Keratinocyte (primary cell): Measurements from ENCODE around the gene ALDH1A3. TPM values are rescaled to one million over a fixed set of nuclear protein-coding genes. Genes with fewer than 3 reads are reported as not detected.

Experiments
- DNase-seq: peaks from one replicate; pipeline ENCODE4 v3.0.0-alpha.2; 2011; ENCODE audit warnings: low read depth, missing footprints, low spot score
- FAIRE-seq: peaks from 2 replicates; lab custom pipeline; 2011; peaks lifted over from hg19 to GRCh38; lab: Jason Lieb, UNC
- H2AFZ ChIP-seq: 2 replicates; pipeline ENCODE4 v1.6.0; 2012; ENCODE audit warnings: low read length, control low read depth, inconsistent platforms; ENCODE audit not compliant: control insufficient read depth
- H3K27ac ChIP-seq: 2 replicates; pipeline ENCODE4 v1.5.1; 2011; ENCODE audit warnings: low read length; ENCODE audit not compliant: control insufficient read depth, insufficient read depth
- H3K27me3 ChIP-seq: 3 replicates; pipeline ENCODE4 v1.6.0; 2011; ENCODE audit warnings: low read length; ENCODE audit not compliant: control insufficient read depth, insufficient read depth; ENCODE audit errors: extremely low read depth
- H3K36me3 ChIP-seq, 2 experiments: 2 replicates in 1 of 2; 3 replicates in 1 of 2; pipeline ENCODE4 v1.5.1; 2011; ENCODE audit warnings: low read length in 2 of 2, mild to moderate bottlenecking in 1 of 2; ENCODE audit not compliant: control insufficient read depth in 2 of 2, insufficient read depth in 2 of 2; ENCODE audit errors: extremely low read depth in 1 of 2
- H3K4me1 ChIP-seq: 3 replicates; pipeline ENCODE4 v1.5.1; 2011; ENCODE audit warnings: low read length; ENCODE audit not compliant: control insufficient read depth, insufficient read depth; ENCODE audit errors: extremely low read depth
- H3K4me2 ChIP-seq: 3 replicates; pipeline ENCODE4 v1.6.0; 2011; ENCODE audit warnings: low read depth, low read length; ENCODE audit not compliant: control insufficient read depth, insufficient read depth; ENCODE audit errors: extremely low read depth
- H3K4me3 ChIP-seq, 3 experiments: fragments of 200-600 bp in 1 of 3; sonication (generic) in 1 of 3; 2 replicates in 2 of 3; 3 replicates in 1 of 3; pipeline ENCODE4 v1.5.1; 2011 to 2016; ENCODE audit warnings: low read length in 3 of 3, mild to moderate bottlenecking in 3 of 3, control low read depth in 2 of 3, inconsistent platforms in 1 of 3, low read depth in 1 of 3, mixed read lengths in 1 of 3, mixed run types in 1 of 3, moderate library complexity in 1 of 3; ENCODE audit not compliant: control insufficient read depth in 2 of 3, insufficient read depth in 2 of 3; ENCODE audit errors: extremely low read depth in 1 of 3
- H3K79me2 ChIP-seq: 2 replicates; pipeline ENCODE4 v1.6.0; 2012; ENCODE audit warnings: low read length; ENCODE audit not compliant: control insufficient read depth, insufficient read depth
- H3K9ac ChIP-seq: 3 replicates; pipeline ENCODE4 v1.6.0; 2011; ENCODE audit warnings: low read length; ENCODE audit not compliant: control insufficient read depth, insufficient read depth; ENCODE audit errors: extremely low read depth
- H3K9me1 ChIP-seq: 3 replicates; pipeline ENCODE4 v1.6.0; 2011; ENCODE audit warnings: low read length; ENCODE audit not compliant: control insufficient read depth, insufficient read depth; ENCODE audit errors: extremely low read depth
- H3K9me3 ChIP-seq: 2 replicates; pipeline ENCODE4 v1.5.1; 2012; ENCODE audit warnings: low read depth, low read length; ENCODE audit not compliant: control insufficient read depth
- H4K20me1 ChIP-seq: 3 replicates; pipeline ENCODE4 v1.6.0; 2011; ENCODE audit warnings: low read length; ENCODE audit not compliant: control insufficient read depth, insufficient read depth; ENCODE audit errors: extremely low read depth
- CTCF ChIP-seq, 3 experiments: IDR thresholded peaks in 1 of 3; conservative IDR thresholded peaks in 1 of 3; optimal IDR thresholded peaks in 1 of 3; 2 replicates in 2 of 3; 3 replicates in 1 of 3; pipeline versions ENCODE3 to v1.5.1; 2011; ENCODE audit warnings: low read length in 3 of 3, mild to moderate bottlenecking in 3 of 3, moderate library complexity in 2 of 3, control low read depth in 1 of 3, inconsistent platforms in 1 of 3; ENCODE audit not compliant: insufficient read depth in 2 of 3; ENCODE audit errors: extremely low read depth in 1 of 3
- EZH2 ChIP-seq: IDR thresholded peaks from one replicate; pipeline ENCODE4 v1.6.1; 2012; ENCODE audit warnings: inconsistent platforms, mild to moderate bottlenecking, low read length, moderate library complexity
- dilution Hi-C: fragments of 300-500 bp; cut with MboI; formaldehyde crosslinking; loops from one replicate; pipeline ENCODE4 v1.7.0; 2020; ENCODE audit warnings: low sequenced_read_pairs; ENCODE audit not compliant: extremely low pct_ligation_motif_present
- polyA plus RNA-seq, 5 experiments: library from polyadenylated mRNA; depleted of rRNA in 3 of 5; stranded (reverse) in 3 of 5; stranded (forward) in 1 of 5; unstranded in 1 of 5; fragments of >200 nt; gene quantifications; 1 replicate in 1 of 5; 2 replicates in 3 of 5; 3 replicates in 1 of 5; pipeline versions ENCODE4 v1.2.1 to v1.2.3, GENCODE V29; 2011 to 2012; ENCODE audit warnings: missing spikeins in 2 of 5, low read depth in 1 of 5, low replicate concordance in 1 of 5

The ALDH1A3 gene
- polyA plus RNA-seq, 1 donor (not counting 4 experiments of a cell fraction or from before 2014, with no cell fraction given) = 218 TPM

- Histone ChIP-seq H3K4me1 (peaks cover 11% of the 10 kb centered on the region), H3K27ac (peak overlapping the region; percentile 33), H3K9me1 (no peaks in the 10 kb centered on the region), H3K4me3 (no peak overlapping the region), H3K9me3 (no peaks in the 10 kb centered on the region), H3K27me3 (no peaks in the 10 kb centered on the region), H3K9ac (peak overlapping the region; percentile 30), H4K20me1 (no peaks in the 10 kb centered on the region), H3K4me2 (peak overlapping the region; percentile 27), H3K79me2 (peaks cover 14% of the 10 kb centered on the region), H3K36me3 (peaks cover 21 to 59% of the 10 kb centered on the region in 2 experiments), H2AFZ (no peak overlapping the region)
- dilution Hi-C loops = no loop called here
- TF ChIP-seq EZH2 (no peak), CTCF (optimal IDR thresholded peaks at IDR 0.05 in 1 of 3, IDR thresholded peaks at IDR 0.05 in 1 of 3, conservative IDR thresholded peaks at IDR 0.05 in 1 of 3; ENCODE audit: extremely low read depth in 1 of 3, insufficient read depth in 2 of 3, low read length in 3 of 3) (no peak)
- DNase-seq = peak; percentile 19
- FAIRE-seq = no peak
Observed at GRCh38 chr15:100889385-100890050, 9.9 kb downstream of the ALDH1A3 start.

GRCh38 chr15:100890051-100890720 is 10.6 kb downstream of the ALDH1A3 start:
- H3K36me3 ChIP-seq = peaks cover 21 to 59% of the 10 kb centered on the region in 2 experiments
- H3K4me2 ChIP-seq = no peak overlapping the region
- peaks cover 11% of the 10 kb centered on the region for H3K4me1 ChIP-seq
- H3K27me3 ChIP-seq = no peaks in the 10 kb centered on the region
- H3K79me2 ChIP-seq = peaks cover 10% of the 10 kb centered on the region
- TF ChIP-seq CTCF (optimal IDR thresholded peaks at IDR 0.05 in 1 of 3, IDR thresholded peaks at IDR 0.05 in 1 of 3, conservative IDR thresholded peaks at IDR 0.05 in 1 of 3; ENCODE audit: extremely low read depth in 1 of 3, insufficient read depth in 2 of 3, low read length in 3 of 3) = no peak
- no peak for TF ChIP-seq EZH2
- no peak for DNase-seq
- no peaks in the 10 kb centered on the region for H4K20me1 ChIP-seq
- H3K27ac ChIP-seq = no peak overlapping the region
- no peaks in the 10 kb centered on the region for H3K9me3 ChIP-seq
- no peak overlapping the region for H2AFZ ChIP-seq
- no peak overlapping the region for H3K9ac ChIP-seq
- no peak for FAIRE-seq
- dilution Hi-C loops = no loop called here
- H3K4me3 ChIP-seq = no peak overlapping the region
- no peaks in the 10 kb centered on the region for H3K9me1 ChIP-seq
